Uterus (tissue), 2 donors: Measurements from ENCODE around the gene AKR1A1.

ENCODE experiments used
- POLR2A ChIP-seq, 2 donors: fragments of 450-650 bp; IDR thresholded peaks; one replicate each; pipeline ENCODE4 v1.6.1; 2016; ENCODE audit warnings: antibody characterized with exemption in 2 of 2, mild to moderate bottlenecking in 1 of 2, moderate library complexity in 1 of 2
- TF ChIP-seq, protein P1 (sequence below), 4 experiments: fragments of 200-600 bp in 2 of 4; fragments of 450-650 bp in 2 of 4; sonication (generic) in 2 of 4; IDR thresholded peaks; one replicate each; pipeline ENCODE4 v1.5.1; 2016 to 2019; ENCODE audit warnings: antibody characterized with exemption in 4 of 4, mild to moderate bottlenecking in 2 of 4, moderate library complexity in 1 of 4

DNA sequence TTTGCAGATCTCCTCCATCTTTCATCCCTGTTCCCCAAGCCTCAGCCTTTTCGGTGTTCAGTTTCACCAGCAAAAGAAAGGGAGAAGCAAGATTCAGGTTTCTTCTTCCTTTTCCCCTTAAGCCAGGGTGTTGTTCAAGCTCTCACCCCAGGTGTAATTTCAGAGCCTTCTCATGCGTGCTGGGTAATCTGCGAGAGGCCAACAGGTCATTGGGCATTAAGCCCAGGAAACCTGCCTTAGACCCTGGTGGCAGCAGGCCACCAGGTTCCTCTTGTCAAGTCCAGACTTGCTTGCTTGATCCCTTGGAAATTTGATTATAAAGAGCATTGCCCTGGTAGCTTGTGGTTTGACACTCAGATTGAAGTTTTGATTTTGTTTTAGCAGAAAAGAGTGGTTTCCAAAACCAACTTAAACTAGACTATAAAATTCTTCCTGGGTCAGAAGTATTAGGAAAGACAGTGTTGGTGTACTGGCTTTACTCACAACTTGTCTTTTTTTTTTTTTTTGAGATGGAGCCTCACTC, 6.9 kb downstream of the AKR1A1 start:
- TF ChIP-seq, protein P1, sequence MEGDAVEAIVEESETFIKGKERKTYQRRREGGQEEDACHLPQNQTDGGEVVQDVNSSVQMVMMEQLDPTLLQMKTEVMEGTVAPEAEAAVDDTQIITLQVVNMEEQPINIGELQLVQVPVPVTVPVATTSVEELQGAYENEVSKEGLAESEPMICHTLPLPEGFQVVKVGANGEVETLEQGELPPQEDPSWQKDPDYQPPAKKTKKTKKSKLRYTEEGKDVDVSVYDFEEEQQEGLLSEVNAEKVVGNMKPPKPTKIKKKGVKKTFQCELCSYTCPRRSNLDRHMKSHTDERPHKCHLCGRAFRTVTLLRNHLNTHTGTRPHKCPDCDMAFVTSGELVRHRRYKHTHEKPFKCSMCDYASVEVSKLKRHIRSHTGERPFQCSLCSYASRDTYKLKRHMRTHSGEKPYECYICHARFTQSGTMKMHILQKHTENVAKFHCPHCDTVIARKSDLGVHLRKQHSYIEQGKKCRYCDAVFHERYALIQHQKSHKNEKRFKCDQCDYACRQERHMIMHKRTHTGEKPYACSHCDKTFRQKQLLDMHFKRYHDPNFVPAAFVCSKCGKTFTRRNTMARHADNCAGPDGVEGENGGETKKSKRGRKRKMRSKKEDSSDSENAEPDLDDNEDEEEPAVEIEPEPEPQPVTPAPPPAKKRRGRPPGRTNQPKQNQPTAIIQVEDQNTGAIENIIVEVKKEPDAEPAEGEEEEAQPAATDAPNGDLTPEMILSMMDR (IDR thresholded peaks at IDR 0.05), result no peak
- TF ChIP-seq POLR2A (IDR thresholded peaks at IDR 0.05), result no peak
